Activated CD8-positive, alpha-beta T cell treated with anti-CD3 and anti-CD28 coated beads for 36 hours (primary cell): ENCODE measurements around the gene KHDRBS1. TPM values are rescaled to one million over a fixed set of nuclear protein-coding genes. Genes with fewer than 3 reads are reported as not detected.

Source experiments
- ATAC-seq: fragments of 200-7000 bp; cut with Tn5 transposase; one replicate; pipeline ENCODE4 v1.10.0; 2021; ENCODE audit warnings: mild to moderate bottlenecking, moderate library complexity
- CTCF ChIA-PET: fragments of 350-600 bp; sonication (Branson Sonifier 250); formaldehyde crosslinking; loops from one replicate; lab custom pipeline; 2021; ENCODE audit warnings: antibody characterized with exemption; lab: Charles Lee
- POLR2A ChIA-PET: fragments of 350-600 bp; sonication (Branson Sonifier 250); formaldehyde crosslinking; loops from one replicate; lab custom pipeline; 2021; ENCODE audit warnings: antibody characterized with exemption; lab: Charles Lee
- DNase-seq: peaks from one replicate; pipeline ENCODE4 v3.0.0-alpha.2; 2020
- H3K27ac Mint-ChIP-seq: one replicate; pipeline ENCODE4 v1.8.0; 2021; ENCODE audit warnings: mild to moderate bottlenecking, mixed read lengths
- H3K27me3 Mint-ChIP-seq: one replicate; pipeline ENCODE4 v1.8.0; 2021; ENCODE audit warnings: mixed read lengths
- H3K36me3 Mint-ChIP-seq: one replicate; pipeline ENCODE4 v1.8.0; 2021; ENCODE audit warnings: low read depth, mixed read lengths
- H3K4me1 Mint-ChIP-seq: one replicate; pipeline ENCODE4 v1.8.0; 2021; ENCODE audit warnings: low read depth, mixed read lengths
- H3K4me3 Mint-ChIP-seq: one replicate; pipeline ENCODE4 v1.8.0; 2021; ENCODE audit warnings: mild to moderate bottlenecking, moderate library complexity, mixed read lengths
- H3K9me3 Mint-ChIP-seq: one replicate; pipeline ENCODE4 v1.8.0; 2021; ENCODE audit warnings: mixed read lengths
- intact Hi-C: fragments of 100-400 bp; cut with micrococcal nuclease; formaldehyde crosslinking; loops from one replicate; pipeline ENCODE4 v1.10.0; 2022
- total RNA-seq, 2 experiments: library from RNA; stranded (reverse); gene quantifications; one replicate each; pipeline ENCODE4 v1.2.3, GENCODE V29; 2021
- TF ChIP-seq, protein P1 (sequence below): fragments of 200-600 bp; IDR thresholded peaks from one replicate; pipeline ENCODE4 v1.8.0; 2022; ENCODE audit warnings: antibody characterized with exemption, mild to moderate bottlenecking

KHDRBS1 gene
- total RNA-seq, 2 experiments from 2014 or later: 201 to 203 TPM

DNA sequence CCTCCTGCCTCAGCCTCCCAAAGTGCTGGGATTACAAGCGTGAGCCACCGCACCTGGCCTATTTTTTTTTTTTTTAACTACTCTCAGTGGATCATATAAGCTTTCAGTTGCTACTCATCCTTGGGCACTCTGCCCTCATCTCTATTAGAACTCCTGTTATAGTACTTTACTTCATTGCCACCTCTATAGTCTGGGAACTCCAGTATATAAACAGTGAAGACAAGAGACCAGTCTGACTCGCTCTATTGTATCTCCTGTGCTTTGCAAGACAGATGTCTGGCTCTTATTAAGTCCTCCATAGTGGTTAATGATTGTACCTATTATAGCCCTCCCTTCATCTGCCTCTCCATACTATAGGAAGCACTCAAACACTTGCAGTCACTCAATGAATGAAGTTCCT, 15.1 kb downstream of the KHDRBS1 start:
- Mint-ChIP-seq H3K4me1 (peaks cover 41% of the 10 kb centered on the region), H3K4me3 (no peak overlapping the region), H3K9me3 (no peaks in the 10 kb centered on the region), H3K27me3 (no peaks in the 10 kb centered on the region), H3K27ac (no peak overlapping the region), H3K36me3 (peaks cover 41% of the 10 kb centered on the region)
- TF ChIP-seq, protein P1, sequence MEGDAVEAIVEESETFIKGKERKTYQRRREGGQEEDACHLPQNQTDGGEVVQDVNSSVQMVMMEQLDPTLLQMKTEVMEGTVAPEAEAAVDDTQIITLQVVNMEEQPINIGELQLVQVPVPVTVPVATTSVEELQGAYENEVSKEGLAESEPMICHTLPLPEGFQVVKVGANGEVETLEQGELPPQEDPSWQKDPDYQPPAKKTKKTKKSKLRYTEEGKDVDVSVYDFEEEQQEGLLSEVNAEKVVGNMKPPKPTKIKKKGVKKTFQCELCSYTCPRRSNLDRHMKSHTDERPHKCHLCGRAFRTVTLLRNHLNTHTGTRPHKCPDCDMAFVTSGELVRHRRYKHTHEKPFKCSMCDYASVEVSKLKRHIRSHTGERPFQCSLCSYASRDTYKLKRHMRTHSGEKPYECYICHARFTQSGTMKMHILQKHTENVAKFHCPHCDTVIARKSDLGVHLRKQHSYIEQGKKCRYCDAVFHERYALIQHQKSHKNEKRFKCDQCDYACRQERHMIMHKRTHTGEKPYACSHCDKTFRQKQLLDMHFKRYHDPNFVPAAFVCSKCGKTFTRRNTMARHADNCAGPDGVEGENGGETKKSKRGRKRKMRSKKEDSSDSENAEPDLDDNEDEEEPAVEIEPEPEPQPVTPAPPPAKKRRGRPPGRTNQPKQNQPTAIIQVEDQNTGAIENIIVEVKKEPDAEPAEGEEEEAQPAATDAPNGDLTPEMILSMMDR: no peak
- no peak for DNase-seq
- POLR2A ChIA-PET: interaction anchor here (0.6 kb wide), 1 partner anchor 12 kb away, joined by 4 read pairs; no protein-coding TSS in a partner anchor
- no peak for ATAC-seq
- CTCF ChIA-PET: no interaction called here
- intact Hi-C loops: no loop called here

DNA sequence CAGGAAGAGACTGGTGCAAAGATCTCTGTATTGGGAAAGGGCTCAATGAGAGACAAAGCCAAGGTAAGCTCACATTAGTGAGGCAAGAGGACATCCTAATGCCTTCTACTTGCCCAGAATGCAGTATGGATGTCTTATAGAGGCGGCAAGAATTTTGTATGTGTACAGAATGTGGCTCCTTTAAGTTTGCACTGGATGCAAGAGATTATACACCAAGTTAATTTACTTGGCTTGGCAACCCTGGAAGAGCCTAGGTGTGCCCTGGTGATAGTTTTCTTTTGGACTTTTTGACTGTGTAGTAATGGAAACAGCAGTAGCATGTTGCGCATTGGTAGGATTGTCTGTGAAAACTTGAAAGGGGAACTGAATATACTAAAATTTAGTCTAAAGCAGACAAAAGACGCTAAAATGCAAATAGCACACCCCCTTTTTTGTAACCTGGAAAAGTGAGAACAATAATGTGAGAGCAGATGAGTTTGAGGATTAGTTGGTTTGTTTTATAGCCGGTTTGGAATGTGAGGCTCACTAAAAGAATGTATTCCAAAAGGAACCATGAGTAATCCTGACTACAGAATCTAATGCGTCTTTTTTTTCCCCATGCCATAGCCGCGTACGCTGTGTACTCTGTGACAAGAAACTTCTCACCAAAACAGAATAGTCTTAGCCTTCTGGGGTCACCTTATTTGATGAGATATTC, 18.1 kb downstream of the KHDRBS1 start:
- peaks cover 39% of the 10 kb centered on the region for H3K4me1 Mint-ChIP-seq
- H3K36me3 Mint-ChIP-seq: peaks cover 53% of the 10 kb centered on the region
- DNase-seq (no peak), ATAC-seq (no peak)
- no peaks in the 10 kb centered on the region for H3K27me3 Mint-ChIP-seq
- peak overlapping the region; percentile 2 for H3K27ac Mint-ChIP-seq
- H3K4me3 Mint-ChIP-seq: no peak overlapping the region
- ChIA-PET POLR2A (no interaction called here), CTCF (no interaction called here)
- no peaks in the 10 kb centered on the region for H3K9me3 Mint-ChIP-seq
- TF ChIP-seq, protein P1: no peak
- intact Hi-C loops: no loop called here

DNA sequence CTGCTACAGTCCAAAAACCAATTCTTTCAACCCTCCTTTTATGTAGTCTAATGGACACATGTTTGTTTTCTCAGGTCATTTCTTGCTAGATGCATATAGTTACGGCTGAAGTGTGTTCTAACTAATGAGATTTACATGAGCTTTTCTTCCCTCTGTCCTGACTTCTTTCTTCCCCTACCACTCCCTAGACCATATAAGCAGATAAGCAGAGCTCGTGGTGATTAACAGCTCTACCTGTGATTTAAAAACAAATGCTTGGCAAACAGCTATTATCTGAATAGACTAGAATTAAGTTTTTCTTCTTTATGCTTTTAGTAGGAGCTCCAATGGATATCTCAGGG, 18.6 kb downstream of the KHDRBS1 start:
- no peaks in the 10 kb centered on the region for H3K9me3 Mint-ChIP-seq
- ATAC-seq (no peak), DNase-seq (no peak)
- TF ChIP-seq, protein P1: no peak
- no peak overlapping the region for H3K27ac Mint-ChIP-seq
- peaks cover 36% of the 10 kb centered on the region for H3K4me1 Mint-ChIP-seq
- peaks cover 57% of the 10 kb centered on the region for H3K36me3 Mint-ChIP-seq
- no peaks in the 10 kb centered on the region for H3K27me3 Mint-ChIP-seq
- H3K4me3 Mint-ChIP-seq: no peak overlapping the region
- CTCF ChIA-PET: interaction anchor here (1.1 to 1.4 kb wide), 2 partner anchors 30 to 197 kb away, joined by 3 read pairs; no protein-coding TSS in a partner anchor
- intact Hi-C loops: no loop called here
- POLR2A ChIA-PET: no interaction called here

DNA sequence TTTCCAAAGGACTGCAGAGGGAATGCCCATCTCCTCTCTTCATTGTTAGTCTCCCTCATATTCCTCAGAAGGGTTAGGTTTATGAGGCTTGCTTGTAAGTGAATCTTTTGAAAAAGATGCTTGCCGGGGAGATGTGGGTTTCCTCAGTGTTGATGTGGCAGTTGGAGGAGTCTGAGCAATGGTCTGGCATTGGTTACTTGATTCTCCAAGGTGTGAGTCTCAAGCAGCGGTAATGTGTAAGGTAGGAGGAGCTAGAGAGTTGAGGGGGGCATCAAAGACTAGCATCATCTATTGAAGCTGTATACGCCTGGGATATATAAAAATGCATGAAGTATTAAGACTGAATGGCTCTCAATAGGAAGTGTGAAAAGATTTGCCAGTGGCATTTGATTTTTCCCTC, 21.5 kb downstream of the KHDRBS1 start:
- ChIA-PET CTCF (interaction anchor here (0.7 to 1.0 kb wide), 2 partner anchors 28 to 31 kb away, joined by 3 to 4 read pairs; no protein-coding TSS in a partner anchor), POLR2A (interaction anchor here (1.1 kb wide), 1 partner anchor 19 kb away, joined by 3 read pairs; no protein-coding TSS in a partner anchor)
- Mint-ChIP-seq H3K4me1 (peaks cover 20% of the 10 kb centered on the region), H3K4me3 (no peak overlapping the region), H3K36me3 (peaks cover 67% of the 10 kb centered on the region), H3K27ac (peak overlapping the region; percentile 77), H3K27me3 (no peaks in the 10 kb centered on the region), H3K9me3 (no peaks in the 10 kb centered on the region)
- DNase-seq: no peak
- TF ChIP-seq, protein P1: no peak
- intact Hi-C loops: no loop called here
- no peak for ATAC-seq

DNA sequence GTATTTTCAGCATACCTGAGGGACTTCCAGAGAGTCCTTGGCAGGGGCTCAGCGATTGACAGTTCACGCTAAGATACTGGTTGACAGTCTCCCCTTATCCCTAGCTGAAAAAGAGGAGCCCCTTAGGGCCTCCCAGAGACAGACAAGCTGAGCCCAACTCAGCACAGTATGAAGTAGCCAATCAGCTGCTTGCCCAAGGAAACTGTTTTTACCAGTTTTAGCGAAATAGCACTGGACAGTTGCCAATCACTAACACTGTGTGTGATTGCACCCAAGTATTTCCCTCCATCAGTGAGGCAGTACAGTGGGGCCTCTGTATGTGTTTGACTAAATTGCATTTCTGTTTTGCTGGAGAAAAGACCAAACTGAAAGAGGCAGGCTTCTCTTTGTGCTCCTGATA, 27.0 kb downstream of the KHDRBS1 start:
- TF ChIP-seq, protein P1: no peak
- no peaks in the 10 kb centered on the region for H3K9me3 Mint-ChIP-seq
- no peak for DNase-seq
- no peak for ATAC-seq
- no peak overlapping the region for H3K4me3 Mint-ChIP-seq
- H3K27me3 Mint-ChIP-seq: no peaks in the 10 kb centered on the region
- intact Hi-C loops: no loop called here
- ChIA-PET CTCF (no interaction called here), POLR2A (interaction anchor here (1.8 kb wide), 1 partner anchor 15 kb away, joined by 9 read pairs; no protein-coding TSS in a partner anchor)
- H3K36me3 Mint-ChIP-seq: peaks cover 56% of the 10 kb centered on the region
- H3K27ac Mint-ChIP-seq: no peak overlapping the region
- H3K4me1 Mint-ChIP-seq: peaks cover 2% of the 10 kb centered on the region
